H9 (cell line): Measurements from ENCODE around the gene TMEM163. TPM values are rescaled to one million over a fixed set of nuclear protein-coding genes. Genes with fewer than 3 reads are reported as not detected.

Source experiments
- DNase-seq: peaks from one replicate; pipeline ENCODE4 v3.0.0-alpha.2; 2017
- H2AFZ ChIP-seq: one replicate; pipeline ENCODE4 v1.6.1; 2013; ENCODE audit warnings: mild to moderate bottlenecking, low read length, control low read depth, moderate library complexity
- H2AK5ac ChIP-seq: 2 replicates; pipeline ENCODE4 v1.6.1; 2013; ENCODE audit warnings: low read length, control low read depth, mixed read lengths; ENCODE audit not compliant: insufficient read length
- H2BK120ac ChIP-seq: one replicate; pipeline ENCODE4 v1.6.1; 2013; ENCODE audit warnings: low read depth, mild to moderate bottlenecking, low read length, control low read depth, inconsistent platforms; ENCODE audit not compliant: poor library complexity, severe bottlenecking
- H2BK12ac ChIP-seq: 2 replicates; pipeline ENCODE4 v1.6.1; 2013; ENCODE audit warnings: low read length, control low read depth, mixed read lengths, low read depth; ENCODE audit not compliant: insufficient read length
- H2BK15ac ChIP-seq: 2 replicates; pipeline ENCODE4 v1.6.1; 2013; ENCODE audit warnings: low read depth, low read length, control low read depth
- H2BK20ac ChIP-seq: one replicate; pipeline ENCODE4 v1.6.1; 2013; ENCODE audit warnings: low read depth, mild to moderate bottlenecking, low read length, control low read depth, inconsistent platforms; ENCODE audit not compliant: poor library complexity, severe bottlenecking
- H2BK5ac ChIP-seq: 2 replicates; pipeline ENCODE4 v1.6.1; 2013; ENCODE audit warnings: low read length, control low read depth, mixed read lengths; ENCODE audit not compliant: insufficient read length
- H3K14ac ChIP-seq: 2 replicates; pipeline ENCODE4 v1.6.1; 2013; ENCODE audit warnings: low read length, control low read depth; ENCODE audit not compliant: insufficient read depth
- H3K18ac ChIP-seq: 2 replicates; pipeline ENCODE4 v1.6.1; 2013; ENCODE audit warnings: low read depth, mild to moderate bottlenecking, mixed read lengths, low read length, control low read depth; ENCODE audit not compliant: insufficient read length
- H3K23ac ChIP-seq: 2 replicates; pipeline ENCODE4 v1.6.1; 2013; ENCODE audit warnings: low read length, control low read depth, mixed read lengths, low read depth; ENCODE audit not compliant: insufficient read length
- H3K23me2 ChIP-seq: 2 replicates; pipeline ENCODE4 v1.6.1; 2013; ENCODE audit warnings: low read depth, mild to moderate bottlenecking, mixed read lengths, low read length, control low read depth; ENCODE audit not compliant: insufficient read length, poor library complexity, severe bottlenecking
- H3K27ac ChIP-seq: 2 replicates; pipeline ENCODE4 v1.5.1; 2013; ENCODE audit warnings: low read length, control low read depth, mixed read lengths, low read depth; ENCODE audit not compliant: insufficient read length
- H3K27me3 ChIP-seq: 2 replicates; pipeline ENCODE4 v1.6.1; 2013; ENCODE audit warnings: low read length, control low read depth, inconsistent platforms; ENCODE audit not compliant: insufficient read depth
- H3K4ac ChIP-seq: 2 replicates; pipeline ENCODE4 v1.6.1; 2013; ENCODE audit warnings: low read depth, mild to moderate bottlenecking, control low read depth, inconsistent platforms, low read length, moderate library complexity
- H3K4me1 ChIP-seq: 2 replicates; pipeline ENCODE4 v1.6.1; 2013; ENCODE audit warnings: low read length, control low read depth, inconsistent platforms; ENCODE audit not compliant: insufficient read depth
- H3K4me2 ChIP-seq: 2 replicates; pipeline ENCODE4 v1.6.1; 2013; ENCODE audit warnings: low read length, control low read depth, mixed read lengths; ENCODE audit not compliant: insufficient read length, insufficient read depth
- H3K56ac ChIP-seq: 2 replicates; pipeline ENCODE4 v1.6.1; 2013; ENCODE audit warnings: low read depth, mild to moderate bottlenecking, mixed read lengths, low read length, control low read depth; ENCODE audit not compliant: insufficient read length
- H3K79me1 ChIP-seq: 2 replicates; pipeline ENCODE4 v1.6.1; 2013; ENCODE audit warnings: low read depth, mild to moderate bottlenecking, moderate library complexity, low read length, control low read depth, inconsistent platforms; ENCODE audit not compliant: insufficient read depth, poor library complexity, severe bottlenecking
- H3K79me2 ChIP-seq: 2 replicates; pipeline ENCODE4 v1.6.1; 2013; ENCODE audit warnings: low read length, control low read depth, inconsistent platforms; ENCODE audit not compliant: insufficient read depth
- H3K9ac ChIP-seq: 2 replicates; pipeline ENCODE4 v1.6.1; 2013; ENCODE audit warnings: low read length, control low read depth, mixed read lengths; ENCODE audit not compliant: insufficient read length; ENCODE audit errors: extremely low read depth
- H3K9me3 ChIP-seq: one replicate; pipeline ENCODE4 v1.6.1; 2013; ENCODE audit warnings: low read depth, low read length, inconsistent platforms; ENCODE audit not compliant: control insufficient read depth
- H3T11ph ChIP-seq: one replicate; pipeline ENCODE4 v1.6.1; 2013; ENCODE audit warnings: mild to moderate bottlenecking, low read length, control low read depth, inconsistent platforms
- H4K20me1 ChIP-seq: one replicate; pipeline ENCODE4 v1.6.1; 2013; ENCODE audit not compliant: control insufficient read depth, insufficient read length, insufficient read depth
- H4K5ac ChIP-seq: 2 replicates; pipeline ENCODE4 v1.6.1; 2013; ENCODE audit warnings: low read depth, mild to moderate bottlenecking, mixed read lengths, low read length, control low read depth; ENCODE audit not compliant: insufficient read length
- H4K8ac ChIP-seq: replicated peaks from 2 replicates; pipeline ENCODE4 v1.6.1; 2013; ENCODE audit warnings: low read length, control low read depth, mixed read lengths, low read depth; ENCODE audit not compliant: insufficient read length
- H4K91ac ChIP-seq: 2 replicates; pipeline ENCODE4 v1.6.1; 2013; ENCODE audit warnings: low read depth, mild to moderate bottlenecking, moderate library complexity, mixed read lengths, low read length, control low read depth; ENCODE audit not compliant: insufficient read length
- H3K27ac Mint-ChIP-seq, 3 experiments: 2 replicates in 2 of 3; 3 replicates in 1 of 3; pipeline ENCODE4 v1.8.0; 2020 to 2021; ENCODE audit warnings: mixed read lengths in 3 of 3, mild to moderate bottlenecking in 1 of 3, moderate library complexity in 1 of 3
- H3K27me3 Mint-ChIP-seq: 2 replicates; pipeline ENCODE4 v1.8.0; 2021; ENCODE audit warnings: low read depth, mild to moderate bottlenecking, moderate library complexity, mixed read lengths
- H3K36me3 Mint-ChIP-seq, 3 experiments: 2 replicates in 2 of 3; 3 replicates in 1 of 3; pipeline ENCODE4 v1.8.0; 2020 to 2021; ENCODE audit warnings: low read depth in 3 of 3, mixed read lengths in 3 of 3; ENCODE audit not compliant: insufficient read depth in 1 of 3
- H3K4me1 Mint-ChIP-seq, 2 experiments: 2 replicates each; pipeline ENCODE4 v1.8.0; 2020; ENCODE audit warnings: mixed read lengths in 2 of 2
- H3K4me3 Mint-ChIP-seq, 2 experiments: 2 replicates in 1 of 2; 3 replicates in 1 of 2; pipeline ENCODE4 v1.8.0; 2020 to 2021; ENCODE audit warnings: mild to moderate bottlenecking in 2 of 2, mixed read lengths in 2 of 2, moderate library complexity in 1 of 2
- H3K9me3 Mint-ChIP-seq, 2 experiments: 2 replicates in 1 of 2; 3 replicates in 1 of 2; pipeline ENCODE4 v1.8.0; 2020; ENCODE audit warnings: mild to moderate bottlenecking in 2 of 2, mixed read lengths in 2 of 2, moderate library complexity in 1 of 2
- WGBS: extraction: QIAGEN DNeasy Blood & Tissue Kit; methylation state at CpG from one replicate; pipeline ENCODE4 v1.1.7; 2013; ENCODE audit warnings: missing lambda C conversion rate, low lambda C conversion rate, mixed read lengths; ENCODE audit not compliant: insufficient read length; ENCODE audit errors: extremely low coverage; 5-methylcytosine and 5-hydroxymethylcytosine counted together
- total RNA-seq: library from RNA; stranded (reverse); gene quantifications from 2 replicates; pipeline ENCODE4 v1.2.1, GENCODE V29; 2021
- TF ChIP-seq, protein P1 (sequence below): fragments of 200-600 bp; sonication (generic); conservative IDR thresholded peaks from 3 replicates; pipeline ENCODE4 v1.8.0; 2021; ENCODE audit warnings: antibody characterized with exemption, mild to moderate bottlenecking

Gene TMEM163
- total RNA-seq, 1 experiment from 2014 or later, result 0.39 TPM

DNA sequence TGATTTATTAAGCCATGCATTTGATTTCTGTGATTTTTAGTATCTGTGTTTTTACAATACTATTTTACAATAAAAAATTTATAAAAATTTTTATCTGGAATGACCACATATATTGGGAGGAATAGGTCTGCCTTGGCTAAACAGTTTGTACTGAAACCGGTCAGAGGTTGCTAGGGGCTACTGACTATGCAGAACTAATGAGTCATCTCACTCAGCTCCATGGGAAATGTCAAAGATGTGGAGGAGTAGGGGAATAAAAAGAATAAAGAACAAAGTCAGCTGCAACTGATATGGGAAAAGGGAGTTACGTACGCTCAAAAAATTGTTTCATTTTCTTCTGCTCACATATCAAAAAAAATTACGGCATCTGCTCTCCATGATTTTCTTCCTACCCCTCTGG, 8.6 kb upstream of the TMEM163 start:
- Mint-ChIP-seq H3K9me3 (no peaks in the 10 kb centered on the region), H3K4me3 (no peak overlapping the region), H3K36me3 (no peaks in the 10 kb centered on the region), H3K27me3 (peaks cover 3% of the 10 kb centered on the region; the same call in 1 of the 2 replicates), H3K27ac (no peak overlapping the region), H3K4me1 (peaks cover 6% of the 10 kb centered on the region in 2 experiments; a peak in 2 of 4 replicates)
- no peak overlapping the region for H2BK12ac ChIP-seq
- H3K18ac ChIP-seq, result no peak overlapping the region
- H4K5ac ChIP-seq, result no peak overlapping the region
- H3K27ac ChIP-seq, result no peak overlapping the region
- WGBS, result no CpG with 5 or more reads among the region's 4 CpGs
- no peak overlapping the region for H3K4ac ChIP-seq
- H2AK5ac ChIP-seq, result no peak overlapping the region
- no peak overlapping the region for H2BK15ac ChIP-seq
- no peaks in the 10 kb centered on the region for H3K4me1 ChIP-seq
- H3T11ph ChIP-seq, result no peak overlapping the region
- H2AFZ ChIP-seq, result no peak overlapping the region
- TF ChIP-seq, protein P1, sequence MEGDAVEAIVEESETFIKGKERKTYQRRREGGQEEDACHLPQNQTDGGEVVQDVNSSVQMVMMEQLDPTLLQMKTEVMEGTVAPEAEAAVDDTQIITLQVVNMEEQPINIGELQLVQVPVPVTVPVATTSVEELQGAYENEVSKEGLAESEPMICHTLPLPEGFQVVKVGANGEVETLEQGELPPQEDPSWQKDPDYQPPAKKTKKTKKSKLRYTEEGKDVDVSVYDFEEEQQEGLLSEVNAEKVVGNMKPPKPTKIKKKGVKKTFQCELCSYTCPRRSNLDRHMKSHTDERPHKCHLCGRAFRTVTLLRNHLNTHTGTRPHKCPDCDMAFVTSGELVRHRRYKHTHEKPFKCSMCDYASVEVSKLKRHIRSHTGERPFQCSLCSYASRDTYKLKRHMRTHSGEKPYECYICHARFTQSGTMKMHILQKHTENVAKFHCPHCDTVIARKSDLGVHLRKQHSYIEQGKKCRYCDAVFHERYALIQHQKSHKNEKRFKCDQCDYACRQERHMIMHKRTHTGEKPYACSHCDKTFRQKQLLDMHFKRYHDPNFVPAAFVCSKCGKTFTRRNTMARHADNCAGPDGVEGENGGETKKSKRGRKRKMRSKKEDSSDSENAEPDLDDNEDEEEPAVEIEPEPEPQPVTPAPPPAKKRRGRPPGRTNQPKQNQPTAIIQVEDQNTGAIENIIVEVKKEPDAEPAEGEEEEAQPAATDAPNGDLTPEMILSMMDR, result no peak
- no peak for DNase-seq
- no peak overlapping the region for H2BK5ac ChIP-seq
- H3K14ac ChIP-seq, result no peak overlapping the region
- no peak overlapping the region for H3K4me2 ChIP-seq
- H3K9ac ChIP-seq, result no peak overlapping the region
- no peak overlapping the region for H4K91ac ChIP-seq
- H2BK120ac ChIP-seq, result no peak overlapping the region
- H2BK20ac ChIP-seq, result no peak overlapping the region
- H3K27me3 ChIP-seq, result no peaks in the 10 kb centered on the region
- no peaks in the 10 kb centered on the region for H3K79me1 ChIP-seq
- H3K23me2 ChIP-seq, result no peaks in the 10 kb centered on the region
- H4K20me1 ChIP-seq, result no peaks in the 10 kb centered on the region
- H3K79me2 ChIP-seq, result no peaks in the 10 kb centered on the region
- no peak overlapping the region for H3K23ac ChIP-seq
- no peak overlapping the region for H3K56ac ChIP-seq
- no peaks in the 10 kb centered on the region for H3K9me3 ChIP-seq
- no peak overlapping the region for H4K8ac ChIP-seq
